DMS79 (cell line): Measurements from ENCODE around the gene AJAP1.
A peak's percentile ranks its signal among the peaks of the same experiment; 100 is the strongest.
"Not testable (repeated sequence)": the region's sequence is repeated elsewhere in the genome, so short reads cannot be mapped to it uniquely, and the experiment has no call there.

Experiments used
- DNase-seq: peaks from one replicate; lab custom pipeline; 2025; lab: John Stamatoyannopoulos, UW

AJAP1 gene

DNA sequence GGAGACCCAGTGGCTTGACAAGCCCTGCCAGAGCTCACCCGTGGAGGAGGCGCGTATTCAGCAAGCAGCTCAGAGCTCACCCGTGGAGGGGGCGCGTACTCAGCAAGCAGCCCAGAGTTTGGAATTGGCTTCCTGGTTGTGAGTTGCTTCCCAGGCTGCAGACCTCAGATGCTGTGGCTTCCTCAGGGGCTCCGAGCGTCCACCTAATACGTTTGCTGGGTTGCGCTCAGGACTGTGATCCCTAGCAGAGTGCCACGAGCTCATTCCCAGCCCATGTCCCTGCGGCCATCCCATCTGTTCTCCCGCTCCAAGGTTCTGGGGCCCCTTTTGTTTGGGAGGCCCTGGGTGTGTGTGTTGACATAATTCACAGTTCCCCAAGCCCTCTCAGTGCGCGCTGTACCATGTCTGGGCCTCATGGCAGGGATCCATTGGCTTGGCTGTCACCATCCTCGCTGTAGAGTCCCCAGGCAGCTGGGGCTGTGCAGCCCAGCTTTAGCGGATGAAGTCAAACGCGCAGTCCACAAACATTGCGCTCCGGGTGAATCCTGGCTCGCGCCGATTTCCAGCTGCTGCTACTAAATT is 3.6 kb downstream of the AJAP1 start:
- DNase-seq: peak; percentile 15

DNA sequence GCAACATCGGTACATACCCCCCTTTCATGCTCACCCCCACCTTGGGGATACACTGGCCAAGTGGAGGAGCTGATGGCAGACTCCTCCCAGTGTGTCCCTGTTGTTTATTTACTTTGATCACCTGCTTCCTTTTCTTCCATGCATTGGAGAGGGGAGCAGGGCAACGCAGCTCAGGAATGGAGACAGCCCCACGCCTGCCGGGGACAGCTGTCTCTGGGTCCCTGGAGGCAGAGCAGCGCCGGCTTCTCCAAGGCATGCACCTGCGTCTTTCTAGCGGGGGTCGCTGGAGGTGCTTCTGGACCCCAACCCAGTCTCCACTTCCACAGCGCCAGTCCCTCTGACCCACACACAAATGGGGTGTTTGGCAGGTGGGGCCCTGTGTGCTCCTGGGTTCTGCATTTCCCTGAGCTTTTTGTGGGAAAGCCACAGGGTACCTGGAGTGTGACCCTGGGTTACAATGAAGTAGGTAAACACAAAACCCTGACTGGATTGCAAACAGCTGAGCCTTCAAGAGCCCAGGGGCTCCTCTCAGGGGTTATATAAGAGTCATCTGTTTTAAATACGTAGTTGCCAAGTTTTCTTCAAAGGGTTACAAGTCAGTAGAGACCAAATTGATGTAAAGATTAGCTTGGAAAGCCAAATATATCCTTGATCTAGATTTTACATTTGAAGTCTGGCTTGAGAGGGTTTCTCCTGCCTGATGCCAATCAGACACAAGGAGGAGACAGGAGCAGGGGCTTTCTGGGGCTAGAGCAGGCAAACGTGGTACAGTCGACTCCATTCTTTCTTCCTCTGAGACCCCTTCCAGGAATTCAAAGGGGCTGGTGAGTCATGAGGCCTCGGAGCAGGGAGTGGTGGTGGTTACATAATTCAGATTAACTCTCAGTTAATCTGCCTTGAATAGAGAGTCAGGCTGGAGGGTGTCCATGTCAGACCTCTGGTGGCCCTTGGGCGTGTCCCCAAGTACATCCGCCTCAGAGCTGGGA is 4.5 kb downstream of the AJAP1 start:
- DNase-seq: peak; percentile 65

DNA sequence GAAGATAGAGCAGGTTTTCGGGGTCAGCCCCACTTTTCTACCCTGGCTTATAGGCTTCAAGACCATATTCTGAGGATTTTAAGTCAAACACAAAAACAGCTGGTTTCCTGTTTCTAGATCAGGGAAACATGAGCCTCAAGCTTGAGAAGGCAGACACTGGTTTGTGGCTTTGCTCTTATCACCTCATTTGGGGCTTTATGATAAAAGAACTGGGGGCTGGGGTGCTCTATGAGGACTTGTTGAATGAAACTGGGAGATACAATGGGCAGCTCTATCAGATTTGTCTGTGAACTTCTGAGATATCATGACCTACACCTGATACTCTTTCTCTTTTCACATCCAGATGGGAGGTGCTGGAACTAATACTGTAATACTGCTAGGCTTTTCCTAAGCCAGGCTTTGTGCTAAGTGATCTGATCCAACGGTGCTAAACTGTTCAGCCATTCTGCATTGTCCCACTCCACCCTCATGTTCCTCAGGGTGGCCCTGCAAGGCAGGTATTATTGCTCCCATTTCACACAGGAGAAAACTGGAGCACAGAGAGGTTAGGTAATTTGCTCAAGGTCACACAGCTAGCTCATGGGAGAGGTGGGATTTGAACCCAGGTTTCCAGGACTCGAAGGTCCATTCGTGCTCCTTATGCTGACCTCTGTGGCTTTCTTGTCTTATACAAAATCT is 6.6 kb downstream of the AJAP1 start:
- DNase-seq: no peak

- no peak for DNase-seq
Observed at GRCh38 chr1:4661595-4661917, 7.1 kb downstream of the AJAP1 start.

- no peak for DNase-seq
Observed at GRCh38 chr1:4662168-4662567, 7.8 kb downstream of the AJAP1 start.

GRCh38 chr1:4662723-4663122 is 8.3 kb downstream of the AJAP1 start:
- DNase-seq: no peak

DNA sequence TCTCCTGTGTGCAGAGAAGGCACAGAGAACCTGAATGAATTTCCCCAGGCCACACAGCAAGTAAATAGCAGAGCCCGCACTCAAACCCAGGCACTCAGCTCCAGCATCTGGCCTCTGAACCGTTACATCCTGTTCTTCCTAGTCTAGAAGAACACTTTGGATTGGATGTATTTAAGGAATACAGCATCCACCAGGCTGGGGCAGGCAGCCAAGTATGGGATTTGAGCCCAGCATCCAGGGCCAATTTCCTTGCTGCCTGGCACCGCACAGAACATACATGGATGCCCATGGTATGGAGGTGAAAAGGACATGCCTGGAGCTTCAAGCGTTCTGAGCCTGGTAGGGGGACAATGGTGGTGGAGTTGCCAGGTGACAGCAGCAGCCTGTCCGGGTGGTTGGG is 9.7 kb downstream of the AJAP1 start:
- no peak for DNase-seq

DNA sequence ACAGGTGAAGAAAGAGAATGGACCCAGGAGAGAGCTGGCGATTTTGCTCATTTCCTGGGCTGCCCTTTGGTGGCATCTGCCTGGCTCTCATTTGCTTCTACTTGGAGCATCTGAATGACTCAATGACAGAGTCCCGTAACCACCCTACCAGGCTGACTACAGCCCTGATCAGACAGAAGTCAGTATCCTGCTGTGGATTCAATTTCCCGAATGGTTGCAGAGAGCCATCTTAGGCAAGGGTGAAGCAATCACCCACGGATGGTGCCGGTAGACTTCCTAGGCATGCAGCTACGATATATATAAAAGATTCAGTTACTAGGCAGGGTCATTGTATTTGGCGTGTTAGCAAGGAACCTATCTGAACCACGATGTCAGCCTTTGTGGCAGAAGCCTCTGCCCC is 10.2 kb downstream of the AJAP1 start:
- no peak for DNase-seq

GRCh38 chr1:4665456-4665855 is 11.0 kb downstream of the AJAP1 start:
- no peak for DNase-seq

GRCh38 chr1:4666683-4667082 is 12.3 kb downstream of the AJAP1 start:
- DNase-seq: not testable (repeated sequence)

DNA sequence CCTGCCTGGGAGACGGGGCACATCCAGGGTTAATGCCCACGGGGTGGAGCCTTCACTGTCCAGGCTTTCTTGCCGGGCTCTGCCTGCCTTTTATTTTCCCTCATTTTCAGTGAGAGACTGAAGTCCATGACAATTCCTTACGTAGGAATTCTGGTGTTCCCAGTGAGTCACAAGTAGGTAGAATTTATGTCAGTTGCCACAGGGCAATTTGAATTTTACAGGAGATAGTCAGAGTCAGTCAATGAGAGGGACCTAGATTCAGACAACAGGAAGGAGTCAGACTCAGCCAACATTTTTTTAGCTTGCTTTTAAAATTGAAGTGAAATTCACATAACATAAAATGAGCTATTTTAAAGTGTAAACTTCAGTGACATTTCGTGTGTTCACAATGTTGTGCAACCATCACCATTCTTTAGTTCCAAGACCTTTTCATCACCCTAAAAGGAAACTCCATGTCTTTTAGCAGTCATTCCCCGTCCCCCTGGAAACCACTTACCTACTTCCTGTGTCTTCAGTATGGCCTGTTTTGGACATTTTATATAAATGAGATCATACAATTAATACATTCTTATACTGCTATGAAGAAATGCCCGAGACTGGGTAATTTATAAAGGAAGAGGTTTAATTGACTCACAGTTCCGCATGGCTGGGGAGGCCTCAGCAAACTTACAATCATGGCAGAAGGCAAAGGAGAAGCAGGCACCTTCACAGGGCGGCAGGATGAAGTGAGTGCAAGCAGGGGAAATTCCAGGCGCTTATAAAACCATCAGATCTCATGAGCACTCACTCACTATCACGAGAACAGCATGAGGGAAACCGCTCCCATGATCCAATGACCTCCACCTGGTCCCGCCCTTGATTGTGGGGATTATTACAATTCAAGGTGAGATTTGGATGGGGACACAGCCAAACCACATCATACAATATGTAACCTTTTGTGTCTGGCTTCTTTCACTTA is 14.6 kb downstream of the AJAP1 start:
- DNase-seq: no peak

DNA sequence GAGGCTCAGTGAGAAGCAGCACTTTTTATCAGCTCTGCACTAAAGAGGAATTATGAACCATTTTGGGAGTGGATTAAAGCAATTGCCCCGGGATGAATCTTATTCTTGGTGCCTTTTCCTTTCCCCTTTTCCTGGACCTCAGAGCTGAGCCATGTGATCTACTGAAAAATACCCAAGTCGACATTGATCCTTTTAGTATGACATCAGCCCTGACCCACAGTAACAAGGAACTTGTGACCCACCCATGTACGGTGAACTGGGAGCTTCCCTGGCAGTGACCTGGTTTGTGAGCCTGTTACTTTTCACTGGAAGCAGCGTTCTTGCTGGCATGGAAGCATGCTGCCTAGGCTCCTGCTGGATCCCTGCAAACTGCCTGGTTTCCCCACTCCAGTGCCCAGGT is 15.9 kb downstream of the AJAP1 start:
- DNase-seq: no peak

- DNase-seq: no peak
Observed at GRCh38 chr1:4671828-4672227, 17.4 kb downstream of the AJAP1 start.

DNA sequence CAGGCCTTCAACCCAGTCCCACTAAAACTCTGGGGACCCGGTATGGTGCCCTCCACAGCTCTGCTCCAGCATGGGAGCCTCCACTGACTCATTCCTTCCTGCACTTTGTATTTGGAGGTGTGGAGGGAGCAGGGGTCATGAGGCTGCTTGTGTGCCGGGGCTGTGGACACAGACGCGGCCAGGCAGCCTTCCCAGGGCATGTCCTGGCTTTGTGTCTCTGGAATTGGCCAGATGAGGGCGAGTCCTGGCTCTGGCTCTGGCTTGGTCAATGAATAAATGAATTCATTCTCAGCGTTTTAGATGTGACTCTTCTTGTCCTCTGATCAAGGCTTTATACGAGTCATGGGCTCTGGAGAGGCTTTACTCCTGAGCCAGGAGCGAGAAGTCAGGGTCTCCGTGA is 19.1 kb downstream of the AJAP1 start:
- DNase-seq: no peak

GRCh38 chr1:4674117-4674516 is 19.7 kb downstream of the AJAP1 start:
- no peak for DNase-seq

DNA sequence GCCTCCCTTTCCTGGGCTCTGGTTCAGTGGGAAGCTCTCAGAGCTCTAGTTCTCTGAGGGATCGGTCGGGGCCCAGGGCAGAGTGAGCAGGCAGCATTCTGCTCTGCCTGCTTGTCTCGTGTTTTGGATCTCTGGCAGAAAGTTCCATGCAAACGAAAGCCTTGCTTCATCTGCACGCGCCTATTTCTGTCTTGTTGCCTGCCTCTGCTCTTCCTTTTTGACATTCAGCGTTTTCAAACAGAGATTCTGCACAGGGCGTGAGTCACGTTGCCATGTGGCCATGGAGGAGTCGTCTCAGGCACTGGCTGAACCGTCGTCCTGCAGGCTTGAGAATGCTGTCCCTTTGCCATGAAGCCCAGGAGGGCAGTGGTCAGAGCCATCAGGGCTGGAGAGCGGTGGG is 20.3 kb downstream of the AJAP1 start:
- no peak for DNase-seq

DNA sequence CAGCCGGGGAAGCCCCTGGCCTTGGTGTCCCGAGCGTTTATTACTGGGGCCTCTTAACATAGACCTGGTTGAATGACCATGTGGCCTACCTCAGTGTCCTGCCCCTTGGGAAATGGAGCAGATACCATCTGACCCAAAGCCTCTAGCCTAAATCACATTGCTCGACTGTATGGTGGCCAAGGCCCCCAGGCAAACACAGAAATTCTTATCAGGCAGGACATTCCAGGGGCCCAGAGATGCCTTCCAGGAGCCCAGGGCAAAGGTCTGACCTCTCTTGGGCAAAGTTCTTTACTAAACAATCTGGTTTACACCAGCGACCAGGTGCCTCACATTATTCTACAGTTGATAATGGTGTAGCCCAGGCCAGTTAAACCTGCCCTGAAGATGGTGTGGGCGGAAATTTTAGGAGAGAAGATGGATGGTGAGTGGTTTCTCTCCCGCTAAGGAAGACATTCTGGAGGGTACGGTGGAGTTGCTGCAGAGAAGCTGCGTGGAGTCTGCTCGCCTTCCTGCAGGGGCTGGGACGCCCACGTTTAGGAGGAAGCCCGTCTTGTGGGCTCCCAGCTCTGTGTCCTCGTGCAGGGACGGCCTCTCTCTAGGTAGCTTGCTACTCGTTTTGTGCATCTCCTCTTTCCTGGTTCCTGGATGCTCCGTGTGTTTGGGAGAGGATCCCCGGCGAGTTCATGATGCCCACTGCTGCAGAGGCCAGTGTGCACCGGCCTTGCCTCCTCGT is 21.2 kb downstream of the AJAP1 start:
- DNase-seq: no peak

DNA sequence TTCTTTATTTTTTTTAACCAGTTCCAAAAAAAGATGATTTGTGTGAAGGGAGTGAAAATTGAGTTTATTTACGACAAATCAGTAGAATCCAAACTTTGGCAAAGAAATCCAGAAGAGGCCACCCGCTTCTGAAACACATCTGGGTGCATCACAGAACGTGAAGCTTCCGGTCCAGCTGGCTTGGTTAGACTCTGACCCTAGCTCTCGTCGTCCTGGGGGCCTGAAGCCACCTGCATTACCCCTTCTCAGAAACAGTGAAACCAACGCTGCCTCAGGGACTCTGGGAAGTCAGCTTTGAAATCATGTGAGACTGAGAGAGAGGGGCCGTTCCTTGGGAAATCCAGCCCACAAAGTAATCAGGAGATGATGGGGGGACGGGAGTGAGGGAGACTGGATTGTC is 21.8 kb downstream of the AJAP1 start:
- DNase-seq: no peak

DNA sequence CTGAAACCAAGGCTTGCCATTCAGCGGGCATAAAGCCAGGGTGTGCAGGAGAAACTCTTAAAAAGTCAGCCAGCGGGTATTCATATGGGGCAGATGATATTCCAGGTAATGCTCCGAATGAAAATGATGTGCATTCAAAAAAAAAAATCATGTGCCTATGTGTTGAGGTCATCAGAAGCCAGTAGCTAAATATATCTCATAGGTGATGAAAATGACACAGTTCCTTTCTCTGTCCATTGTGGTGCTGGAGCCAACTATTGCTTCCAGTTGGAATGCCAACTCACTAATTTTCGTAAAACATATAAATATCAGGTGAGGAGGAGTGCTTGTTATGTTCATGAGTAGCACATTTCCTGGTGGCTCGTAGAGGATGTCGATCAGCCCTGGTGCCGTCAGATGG is 23.2 kb downstream of the AJAP1 start:
- no peak for DNase-seq

DNA sequence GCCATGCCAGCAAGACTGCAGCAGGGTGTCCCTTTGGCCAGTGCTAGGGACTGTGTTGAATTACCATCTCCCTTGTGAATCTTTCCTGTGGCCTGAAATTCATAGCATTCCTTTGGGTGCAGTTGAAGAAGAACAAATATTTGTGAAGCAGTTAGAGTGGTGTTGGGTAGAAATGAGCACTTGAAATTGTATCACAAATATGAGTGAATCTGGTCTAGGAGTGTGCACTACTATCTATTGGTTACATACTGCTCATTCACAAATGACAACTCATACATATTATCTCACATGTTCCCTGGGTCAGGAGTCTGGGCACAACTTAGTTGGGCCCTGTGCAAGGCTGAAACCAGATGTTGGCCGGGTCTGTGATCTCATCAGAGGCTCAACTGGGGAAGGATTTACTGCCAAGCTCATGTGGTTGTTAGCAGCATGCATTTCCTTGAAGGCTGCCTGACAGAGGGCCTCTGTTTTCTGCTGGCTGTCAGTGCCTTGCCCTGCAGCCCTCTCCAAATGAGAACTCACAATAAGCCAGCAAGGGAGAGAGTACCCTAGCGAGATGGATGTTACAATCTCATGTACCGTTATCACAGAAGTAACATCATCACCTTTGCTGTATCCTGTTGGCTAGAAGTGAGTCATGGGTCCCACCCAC is 23.8 kb downstream of the AJAP1 start:
- no peak for DNase-seq

- DNase-seq: no peak
Observed at GRCh38 chr1:4681026-4681425, 26.6 kb downstream of the AJAP1 start.
